ENCODE results near the gene TTC6. TPM values are rescaled to one million over a fixed set of nuclear protein-coding genes. Genes with fewer than 3 reads are reported as not detected.

The TTC6 gene, protein sequence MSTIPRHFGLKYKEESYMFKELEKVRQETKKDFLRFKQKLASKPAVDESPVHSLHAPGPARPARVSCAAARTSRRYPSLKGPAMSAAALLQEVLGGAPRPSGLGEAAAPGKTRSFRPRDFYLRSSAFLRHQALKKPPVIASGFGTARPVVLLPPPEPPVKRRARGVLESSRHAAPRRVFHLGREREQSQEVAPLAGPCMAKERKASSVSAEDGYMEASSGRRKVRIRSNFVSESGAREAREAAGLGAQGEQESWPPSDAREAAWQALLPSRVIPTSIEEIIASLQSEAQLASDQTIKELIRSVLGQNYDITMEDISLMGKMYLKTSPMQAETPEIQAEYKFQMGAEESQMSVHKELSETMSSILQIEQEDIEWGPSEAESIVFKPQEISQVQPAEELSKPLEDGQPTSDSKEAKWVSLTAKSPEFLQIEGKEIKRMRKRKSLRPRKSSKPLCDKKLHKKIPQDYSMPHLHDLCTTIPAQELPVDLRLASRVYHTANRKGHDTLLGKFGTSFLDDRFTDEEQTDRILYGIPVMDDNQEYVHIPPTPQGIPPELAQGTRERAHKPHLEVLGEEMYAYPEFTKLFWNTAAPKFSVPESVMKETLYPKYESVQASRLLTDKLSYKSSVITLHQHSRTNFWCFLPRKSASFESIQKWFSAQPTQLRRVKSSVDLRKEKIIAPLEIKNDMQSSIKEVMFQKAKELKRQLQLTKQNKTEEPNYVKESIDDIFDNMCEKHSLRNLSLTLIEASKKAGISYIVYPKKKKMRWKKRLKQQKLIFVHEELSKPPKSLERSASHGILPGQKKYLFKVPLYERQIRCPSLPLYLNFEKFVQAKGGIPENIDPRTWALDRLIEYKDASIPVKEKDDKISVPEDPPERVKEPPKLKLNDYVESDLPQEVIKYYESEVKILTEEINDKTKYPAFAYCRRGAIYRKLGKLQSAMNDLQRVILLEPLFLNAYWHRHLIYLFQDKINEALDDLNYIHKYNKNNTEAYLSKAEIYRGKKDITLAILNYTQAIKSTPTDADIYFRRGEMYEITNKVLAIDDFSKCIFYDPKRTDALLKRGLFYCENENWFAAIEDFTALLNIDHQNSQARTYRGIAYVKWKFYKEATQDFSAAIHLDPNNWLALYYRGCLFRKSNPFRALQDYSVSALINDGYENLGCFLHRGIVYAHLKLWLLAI (N-terminal part only)
- total RNA-seq, result under 0.01 and 0.09 TPM in 2 replicates

DNA sequence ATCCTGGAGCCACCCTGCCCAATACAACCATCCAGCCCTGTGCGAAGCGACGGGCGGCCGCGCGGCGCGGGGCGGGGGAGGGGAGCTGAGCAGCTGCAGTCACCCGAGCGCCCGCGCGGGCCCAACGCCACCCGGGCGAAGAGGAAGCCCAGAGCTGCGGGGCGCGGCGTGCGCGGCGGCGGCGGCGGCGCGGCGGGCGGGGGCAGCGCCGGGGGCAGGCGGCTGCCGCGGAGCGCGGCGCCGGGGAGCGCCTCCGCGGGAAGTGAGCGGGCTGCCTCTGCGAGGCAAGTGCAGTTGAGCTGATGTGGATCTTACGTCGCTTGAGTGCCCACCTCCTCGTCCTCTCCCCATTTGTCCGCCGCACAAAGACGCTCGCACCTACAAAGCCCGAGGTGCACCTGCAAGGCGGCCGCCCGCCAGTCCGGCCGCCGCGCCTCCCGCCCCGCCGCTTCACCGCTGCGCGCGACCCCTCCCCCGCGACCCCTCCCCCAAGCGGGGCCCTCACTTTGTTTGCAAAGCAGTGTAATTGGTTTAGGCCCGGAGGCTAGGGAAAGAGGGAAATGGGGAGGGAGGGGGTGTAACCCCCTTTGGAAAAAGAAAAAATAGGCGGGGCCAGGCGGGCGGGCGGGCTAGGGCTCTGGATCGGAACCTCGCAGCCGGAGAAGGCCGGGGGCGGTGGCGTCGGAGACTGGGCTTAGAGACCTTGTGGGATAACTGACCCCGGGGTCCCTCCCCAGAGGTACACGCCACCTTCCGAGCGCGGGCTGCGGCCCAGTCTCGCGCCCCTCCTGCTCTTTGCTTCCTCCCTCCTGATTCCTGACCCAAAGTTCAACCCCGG is at the start of gene TTC6, which contains the start of gene FOXA1:
TSS of gene TTC6 (plus strand) at position 659 of the 838 bp plus-strand sequence. CDS start 26,436 bp downstream, outside the sequence.
TSS of gene FOXA1 (minus strand) at position 279 of the 838 bp plus-strand sequence. CDS start at position 2, 277 bp downstream.

Other genes with a start within 250 kb of the TTC6 start
- 1.1 TPM in 1 of 2 replicates, not detected in the other for gene FOXA1, start 380 bp upstream of the TTC6 start, total RNA-seq